GM23338 (cell line): Measurements from ENCODE around the gene CD80.

Experiments used
- CTCF ChIP-seq, 2 experiments: fragments of 200-600 bp in 1 of 2; sonication (generic) in 1 of 2; conservative IDR thresholded peaks; 2 replicates each; pipeline versions ENCODE4 v1.5.1 to v1.6.1; 2016 to 2017; ENCODE audit warnings: antibody characterized with exemption in 2 of 2, low read depth in 2 of 2, mild to moderate bottlenecking in 2 of 2, moderate library complexity in 1 of 2
- POLR2AphosphoS5 ChIP-seq: IDR thresholded peaks from 2 replicates; pipeline ENCODE4 v1.6.1; 2016; ENCODE audit warnings: antibody characterized with exemption, low read depth
- ZNF114 ChIP-seq: fragments of 250-450 bp; sonication (Bioruptor Pico); IDR thresholded peaks from 2 replicates; pipeline ENCODE4 v1.5.0; 2020; ENCODE audit warnings: mild to moderate bottlenecking, moderate library complexity

- TF ChIP-seq CTCF (conservative IDR thresholded peaks at IDR 0.05; ENCODE audit: low read depth in 2 of 2): no peak
- no peak for TF ChIP-seq POLR2AphosphoS5
- no peak for TF ChIP-seq ZNF114 (CRISPR knock-in tag)
These were observed 12.3 kb upstream of the CD80 start for GRCh38 chr3:119571688-119572087.
